ENCODE data around the gene CYP4A22. TPM values are rescaled to one million over a fixed set of nuclear protein-coding genes. Genes with fewer than 3 reads are reported as not detected.
"Not testable (repeated sequence)": the region's sequence is repeated elsewhere in the genome, so short reads cannot be mapped to it uniquely, and the experiment has no call there.

Gene CYP4A22, protein sequence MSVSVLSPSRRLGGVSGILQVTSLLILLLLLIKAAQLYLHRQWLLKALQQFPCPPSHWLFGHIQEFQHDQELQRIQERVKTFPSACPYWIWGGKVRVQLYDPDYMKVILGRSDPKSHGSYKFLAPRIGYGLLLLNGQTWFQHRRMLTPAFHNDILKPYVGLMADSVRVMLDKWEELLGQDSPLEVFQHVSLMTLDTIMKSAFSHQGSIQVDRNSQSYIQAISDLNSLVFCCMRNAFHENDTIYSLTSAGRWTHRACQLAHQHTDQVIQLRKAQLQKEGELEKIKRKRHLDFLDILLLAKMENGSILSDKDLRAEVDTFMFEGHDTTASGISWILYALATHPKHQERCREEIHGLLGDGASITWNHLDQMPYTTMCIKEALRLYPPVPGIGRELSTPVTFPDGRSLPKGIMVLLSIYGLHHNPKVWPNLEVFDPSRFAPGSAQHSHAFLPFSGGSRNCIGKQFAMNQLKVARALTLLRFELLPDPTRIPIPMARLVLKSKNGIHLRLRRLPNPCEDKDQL
- not detected in 2 replicates for total RNA-seq

DNA sequence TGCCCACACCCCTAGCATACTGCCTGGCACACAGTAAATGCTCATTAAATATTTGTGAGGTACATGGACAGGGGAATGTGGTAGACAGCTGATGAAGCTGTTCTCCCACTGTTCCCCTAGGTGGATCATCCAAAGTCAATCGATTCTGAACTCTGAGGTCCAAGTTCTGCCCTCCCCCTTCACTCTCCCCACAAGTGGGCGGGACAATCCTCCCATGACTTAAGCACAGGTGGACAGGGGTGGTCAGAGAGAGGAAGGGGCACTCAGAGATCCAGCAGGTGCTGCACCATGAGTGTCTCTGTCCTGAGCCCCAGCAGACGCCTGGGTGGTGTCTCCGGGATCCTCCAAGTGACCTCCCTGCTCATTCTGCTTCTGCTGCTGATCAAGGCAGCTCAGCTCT lies at the start of gene CYP4A22:
Gene CYP4A22 (plus strand): TSS at position 244 of the 400 bp plus-strand sequence. CDS start 45 bp downstream, at position 289.
- no peak for DNase-seq (ENCODE audit: insufficient read length, low spot score, missing footprints)
- Histone ChIP-seq H4K20me1 (ENCODE audit: insufficient read depth, low read length) (no peaks in the 10 kb centered on the region), H3K36me3 (ENCODE audit: insufficient read depth, low read length) (no peaks in the 10 kb centered on the region), H3K9me3 (ENCODE audit: low read depth, low read length) (no peaks in the 10 kb centered on the region), H3K4me2 (ENCODE audit: insufficient read depth, low read length) (no peak within 1 kb of the TSS), H3K79me2 (ENCODE audit: insufficient read depth, low read length) (no peaks in the 10 kb centered on the region), H3K4me1 (ENCODE audit: insufficient read depth, low read length) (no peaks in the 10 kb centered on the region), H2AFZ (ENCODE audit: low read length) (no peak within 1 kb of the TSS), H3K27me3 (ENCODE audit: insufficient read depth, low read length) (no peaks in the 10 kb centered on the region), H3K27ac (ENCODE audit: low read depth, low read length) (no peak within 1 kb of the TSS), H3K4me3 (ENCODE audit: insufficient read depth, low read length) (no peak within 1 kb of the TSS)
- TF ChIP-seq, protein P1, sequence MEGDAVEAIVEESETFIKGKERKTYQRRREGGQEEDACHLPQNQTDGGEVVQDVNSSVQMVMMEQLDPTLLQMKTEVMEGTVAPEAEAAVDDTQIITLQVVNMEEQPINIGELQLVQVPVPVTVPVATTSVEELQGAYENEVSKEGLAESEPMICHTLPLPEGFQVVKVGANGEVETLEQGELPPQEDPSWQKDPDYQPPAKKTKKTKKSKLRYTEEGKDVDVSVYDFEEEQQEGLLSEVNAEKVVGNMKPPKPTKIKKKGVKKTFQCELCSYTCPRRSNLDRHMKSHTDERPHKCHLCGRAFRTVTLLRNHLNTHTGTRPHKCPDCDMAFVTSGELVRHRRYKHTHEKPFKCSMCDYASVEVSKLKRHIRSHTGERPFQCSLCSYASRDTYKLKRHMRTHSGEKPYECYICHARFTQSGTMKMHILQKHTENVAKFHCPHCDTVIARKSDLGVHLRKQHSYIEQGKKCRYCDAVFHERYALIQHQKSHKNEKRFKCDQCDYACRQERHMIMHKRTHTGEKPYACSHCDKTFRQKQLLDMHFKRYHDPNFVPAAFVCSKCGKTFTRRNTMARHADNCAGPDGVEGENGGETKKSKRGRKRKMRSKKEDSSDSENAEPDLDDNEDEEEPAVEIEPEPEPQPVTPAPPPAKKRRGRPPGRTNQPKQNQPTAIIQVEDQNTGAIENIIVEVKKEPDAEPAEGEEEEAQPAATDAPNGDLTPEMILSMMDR (IDR thresholded peaks at IDR 0.05; ENCODE audit: extremely low read depth, low read depth, low read length), result no peak

DNA sequence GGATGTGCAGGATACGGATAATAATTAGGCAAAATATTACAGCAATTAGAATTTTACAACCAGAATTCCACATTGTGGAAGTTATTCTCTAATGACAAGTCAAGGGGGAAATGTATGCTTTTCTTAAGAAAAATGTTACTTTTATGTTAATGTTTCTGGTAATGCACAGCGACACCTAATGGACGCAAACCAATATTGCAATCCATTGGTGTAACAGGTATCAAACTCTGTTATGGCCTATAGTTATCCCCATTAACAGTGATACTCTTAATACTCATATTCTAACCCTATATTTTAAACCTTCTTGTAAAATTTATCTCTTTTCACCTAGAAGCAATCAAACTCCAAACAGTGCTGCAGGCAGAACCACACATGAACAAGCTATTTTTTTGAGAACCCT lies 47.9 kb upstream of the CYP4A22 start:
- H3K4me2 ChIP-seq (ENCODE audit: insufficient read depth, low read length); H3K27me3 ChIP-seq (ENCODE audit: insufficient read depth, low read length); H3K36me3 ChIP-seq (ENCODE audit: insufficient read depth, low read length); H3K27ac ChIP-seq (ENCODE audit: low read depth, low read length); H3K4me1 ChIP-seq (ENCODE audit: insufficient read depth, low read length); H2AFZ ChIP-seq (ENCODE audit: low read length); H3K9me3 ChIP-seq (ENCODE audit: low read depth, low read length); DNase-seq (ENCODE audit: insufficient read length, low spot score, missing footprints); H3K79me2 ChIP-seq (ENCODE audit: insufficient read depth, low read length); H3K4me3 ChIP-seq (ENCODE audit: insufficient read depth, low read length); H4K20me1 ChIP-seq (ENCODE audit: insufficient read depth, low read length): not testable (repeated sequence)
- TF ChIP-seq, protein P1 (IDR thresholded peaks at IDR 0.05; ENCODE audit: extremely low read depth, low read depth, low read length), result peak; percentile 32

DNA sequence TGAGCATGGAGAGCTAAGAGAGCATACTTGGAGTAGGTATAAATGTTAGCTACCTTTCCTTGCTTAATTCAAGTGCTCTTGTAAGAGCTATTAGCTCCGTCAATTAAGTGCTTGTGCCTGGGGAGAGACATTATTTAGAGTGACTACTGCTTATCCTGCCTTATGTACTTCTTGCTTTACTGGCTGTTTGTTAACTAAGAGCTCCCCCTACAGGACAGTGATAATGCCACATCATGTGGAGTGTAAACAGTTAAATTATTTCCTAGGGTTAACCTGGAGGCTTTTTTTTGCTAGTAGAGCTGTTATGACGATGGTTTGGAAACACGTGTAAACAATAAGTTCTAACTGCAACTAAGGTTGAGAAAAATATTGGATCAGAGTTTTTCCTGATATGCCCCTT lies 45.8 kb upstream of the CYP4A22 start:
- not testable (repeated sequence) for H3K4me1 ChIP-seq (ENCODE audit: insufficient read depth, low read length); H4K20me1 ChIP-seq (ENCODE audit: insufficient read depth, low read length); H3K79me2 ChIP-seq (ENCODE audit: insufficient read depth, low read length); DNase-seq (ENCODE audit: insufficient read length, low spot score, missing footprints); H3K4me3 ChIP-seq (ENCODE audit: insufficient read depth, low read length); H2AFZ ChIP-seq (ENCODE audit: low read length); H3K27ac ChIP-seq (ENCODE audit: low read depth, low read length); H3K27me3 ChIP-seq (ENCODE audit: insufficient read depth, low read length); H3K36me3 ChIP-seq (ENCODE audit: insufficient read depth, low read length); H3K4me2 ChIP-seq (ENCODE audit: insufficient read depth, low read length); H3K9me3 ChIP-seq (ENCODE audit: low read depth, low read length)

DNA sequence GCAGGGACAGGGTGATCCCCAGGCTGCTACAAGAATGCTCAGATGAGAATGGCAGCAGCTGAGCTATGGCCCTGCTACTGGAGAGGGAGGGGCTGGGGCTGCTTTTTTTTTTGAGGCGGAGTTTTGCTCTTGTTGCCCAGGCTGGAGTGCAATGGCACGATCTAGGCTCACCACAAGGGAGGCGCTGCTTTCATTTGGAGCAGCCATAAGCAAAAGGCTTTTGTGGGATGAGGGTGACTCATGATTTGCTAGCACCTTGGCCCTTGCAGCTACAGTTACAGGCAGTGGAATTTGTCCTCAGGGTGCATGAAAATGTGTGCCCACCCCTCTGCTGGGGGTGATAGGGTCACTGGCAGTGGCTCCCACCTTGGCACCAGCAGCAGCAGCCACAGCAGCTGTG lies 32.4 kb upstream of the CYP4A22 start:
- Histone ChIP-seq H3K4me2 (ENCODE audit: insufficient read depth, low read length) (no peak overlapping the region), H3K9me3 (ENCODE audit: low read depth, low read length) (no peaks in the 10 kb centered on the region), H3K36me3 (ENCODE audit: insufficient read depth, low read length) (no peaks in the 10 kb centered on the region), H2AFZ (ENCODE audit: low read length) (no peak overlapping the region), H4K20me1 (ENCODE audit: insufficient read depth, low read length) (no peaks in the 10 kb centered on the region), H3K4me1 (ENCODE audit: insufficient read depth, low read length) (no peaks in the 10 kb centered on the region), H3K79me2 (ENCODE audit: insufficient read depth, low read length) (no peaks in the 10 kb centered on the region), H3K27ac (ENCODE audit: low read depth, low read length) (no peak overlapping the region), H3K27me3 (ENCODE audit: insufficient read depth, low read length) (no peaks in the 10 kb centered on the region), H3K4me3 (ENCODE audit: insufficient read depth, low read length) (no peak overlapping the region)
- TF ChIP-seq, protein P1 (IDR thresholded peaks at IDR 0.05; ENCODE audit: extremely low read depth, low read depth, low read length), result no peak
- DNase-seq (ENCODE audit: insufficient read length, low spot score, missing footprints), result no peak
